Measurements from ENCODE around the gene RCL1.

Gene RCL1

DNA sequence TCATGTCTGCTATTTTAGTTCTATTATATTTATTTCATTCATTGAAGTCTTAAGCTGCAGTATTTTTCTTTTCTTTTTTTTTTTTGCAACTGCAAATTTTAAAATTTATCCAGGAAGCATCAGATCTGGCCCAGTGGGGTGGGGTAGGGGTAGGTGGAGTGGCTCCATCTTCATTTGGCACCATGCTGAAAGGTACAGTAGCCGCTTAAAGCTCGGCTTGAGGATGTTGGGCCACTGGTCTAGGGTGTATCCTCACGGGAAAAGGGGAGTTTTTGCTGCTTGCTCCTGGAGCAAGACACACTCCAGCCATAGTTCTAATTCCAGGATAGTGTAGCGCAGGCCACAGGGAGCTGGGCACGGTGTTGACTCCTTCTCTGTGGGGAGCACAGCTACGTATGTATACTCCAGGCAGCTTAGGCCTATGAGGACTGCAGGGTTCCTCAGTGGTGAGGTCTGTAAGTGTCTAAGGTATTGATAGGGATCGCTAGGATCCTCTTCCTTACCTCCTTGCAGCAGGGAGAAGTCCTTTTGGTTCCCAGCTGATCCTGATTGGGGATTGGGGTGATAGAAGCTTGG, 22.7 kb downstream of the RCL1 start:
- no peak for DNase-seq

DNA sequence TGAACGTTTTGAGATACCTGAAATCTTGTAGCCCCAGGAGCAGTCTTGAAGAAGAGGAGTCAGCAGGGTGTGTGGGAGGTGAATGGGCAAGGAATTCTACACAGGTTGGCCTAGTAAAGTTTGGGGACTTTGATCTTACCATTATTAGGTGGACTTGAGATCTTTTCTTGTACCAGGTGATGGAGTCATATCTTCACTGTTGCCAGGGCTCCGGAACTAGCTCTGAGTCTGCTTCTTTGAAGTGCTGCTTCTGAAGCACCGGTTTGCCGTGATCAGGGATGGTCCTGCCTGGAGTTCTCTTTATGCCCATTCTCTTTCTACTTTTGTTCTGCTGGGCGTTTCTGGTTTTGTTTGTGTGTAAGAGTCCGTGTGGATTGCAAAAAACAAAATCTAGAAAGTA, 27.4 kb downstream of the RCL1 start:
- DNase-seq = no peak

DNA sequence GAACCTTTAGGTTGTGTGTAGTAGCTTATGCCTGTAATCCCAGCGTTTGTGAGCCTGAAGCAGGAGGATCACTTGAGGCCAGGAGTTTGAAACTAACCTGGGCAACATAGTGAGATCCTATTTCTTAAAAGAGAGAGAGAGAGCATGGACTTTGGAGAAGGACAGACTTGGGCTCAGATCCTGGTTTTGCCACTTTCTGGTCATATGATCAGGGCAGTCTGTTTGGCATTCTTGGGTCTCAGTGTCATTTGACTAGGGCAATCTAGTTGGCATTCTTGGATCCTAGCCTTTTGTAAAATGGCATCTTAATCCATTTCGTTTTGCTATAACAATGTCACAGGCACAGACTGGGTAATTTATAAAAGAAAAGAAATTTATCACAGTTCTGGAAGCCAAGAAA, 28.4 kb downstream of the RCL1 start:
- DNase-seq = no peak

DNA sequence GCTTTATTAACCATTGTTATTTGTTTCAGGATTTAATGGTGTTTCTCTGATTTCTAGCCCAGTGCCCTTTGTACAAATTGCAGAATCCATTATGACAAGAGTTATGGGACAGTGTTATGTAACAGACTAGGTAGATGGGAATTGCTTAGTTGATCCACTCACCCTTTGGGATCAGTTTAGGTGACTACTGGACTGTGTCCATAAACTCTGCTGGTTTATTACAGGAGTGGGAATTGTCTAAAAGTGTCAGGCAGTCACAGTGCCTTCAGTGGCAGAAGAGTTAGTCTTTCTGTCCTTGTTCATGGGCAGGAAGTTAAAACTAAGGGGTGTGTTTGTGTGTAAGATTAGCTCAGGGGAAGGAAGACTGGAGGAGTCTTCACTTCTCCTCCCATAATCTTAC, 29.3 kb downstream of the RCL1 start:
- DNase-seq = no peak

DNA sequence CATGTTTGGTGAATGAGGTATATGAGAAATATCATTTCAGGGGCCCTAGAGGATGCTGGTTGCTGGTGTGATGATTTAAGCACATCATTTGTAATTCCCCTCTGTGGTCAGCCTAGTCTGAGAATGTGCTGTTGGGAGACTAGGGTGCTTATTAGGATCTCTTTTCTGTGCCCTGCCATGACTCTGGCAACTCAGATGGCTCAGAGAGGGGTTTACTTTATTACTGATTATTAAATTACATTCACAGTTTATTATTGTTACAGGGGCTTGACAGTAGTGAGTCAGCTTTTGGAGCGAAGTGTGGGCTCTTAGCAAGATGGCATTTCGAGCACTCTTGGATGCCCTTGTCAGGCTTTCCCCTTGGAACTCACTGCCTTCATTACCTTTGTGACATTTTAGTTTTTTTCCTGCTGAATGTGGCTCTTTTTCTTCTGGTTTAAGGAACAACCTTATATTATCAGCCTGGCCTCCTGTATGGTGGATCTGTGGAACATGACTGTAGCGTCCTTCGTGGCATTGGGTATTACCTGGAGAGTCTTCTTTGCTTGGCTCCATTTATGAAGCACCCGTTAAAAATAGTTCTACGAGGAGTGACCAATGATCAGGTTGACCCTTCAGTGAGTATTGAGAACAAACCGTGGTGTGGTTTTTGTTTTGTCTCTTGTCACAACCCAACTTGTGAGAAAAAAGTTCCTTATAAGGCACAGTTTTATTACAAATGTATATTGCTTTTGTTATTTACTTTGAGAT, 33.8 kb downstream of the RCL1 start:
- no peak for DNase-seq

DNA sequence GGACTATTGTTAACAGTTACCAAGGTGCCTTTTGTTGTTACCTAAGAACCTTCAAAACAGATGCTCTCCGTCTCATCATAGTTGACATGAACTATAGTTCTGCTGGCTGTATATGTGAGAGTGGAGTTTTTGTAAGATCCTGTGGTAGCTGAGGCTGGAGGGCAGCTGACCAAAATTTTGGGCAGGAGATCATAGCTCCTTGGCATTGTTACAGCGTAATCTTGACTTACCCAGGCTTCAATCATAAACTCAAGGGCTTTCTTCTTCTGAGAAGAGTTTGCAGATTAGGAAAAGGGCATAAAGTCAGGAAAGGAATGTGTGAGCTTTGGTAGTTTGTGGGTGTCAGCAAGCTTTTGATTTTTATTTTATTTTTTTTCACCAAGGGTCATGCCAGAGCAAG, 34.5 kb downstream of the RCL1 start:
- DNase-seq = no peak

DNA sequence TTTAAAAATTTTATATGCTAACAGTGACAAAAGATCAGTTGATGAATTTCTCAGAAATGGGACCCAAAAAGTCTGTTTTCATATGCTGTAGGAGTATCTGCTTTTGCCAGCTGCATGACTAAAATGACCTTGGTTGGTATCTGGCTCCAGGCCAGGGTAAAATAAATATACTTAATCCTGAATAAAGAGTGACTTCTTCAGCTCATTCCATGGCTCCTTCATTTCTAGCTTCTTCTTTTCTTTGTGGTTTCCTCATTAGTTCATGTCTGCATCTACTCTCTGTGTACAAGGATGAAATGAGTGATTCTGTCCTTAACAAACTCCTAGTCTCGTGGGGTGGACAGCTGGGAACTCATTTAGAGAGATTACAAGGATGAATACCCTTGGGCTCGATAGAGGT, 36.0 kb downstream of the RCL1 start:
- no peak for DNase-seq

DNA sequence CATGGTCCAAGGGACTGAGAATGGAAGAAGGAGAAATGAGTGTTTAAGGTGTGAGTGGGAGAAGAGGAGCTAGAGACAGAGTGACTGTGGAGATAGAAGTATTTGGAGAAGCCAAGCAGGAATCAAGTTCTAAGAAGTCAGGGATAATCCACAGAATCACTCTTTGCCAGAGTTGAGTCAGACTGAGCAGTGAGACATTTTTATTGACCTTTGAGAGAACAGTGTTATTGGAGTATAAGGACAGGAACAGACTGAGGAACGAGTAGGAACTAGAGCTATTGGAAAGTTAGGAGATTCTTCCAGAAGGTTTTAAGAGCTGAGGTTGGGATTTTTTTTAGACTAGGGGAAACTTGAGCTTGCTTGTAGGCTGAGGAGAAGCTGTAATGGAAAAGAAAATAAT, 37.2 kb downstream of the RCL1 start:
- no peak for DNase-seq

DNA sequence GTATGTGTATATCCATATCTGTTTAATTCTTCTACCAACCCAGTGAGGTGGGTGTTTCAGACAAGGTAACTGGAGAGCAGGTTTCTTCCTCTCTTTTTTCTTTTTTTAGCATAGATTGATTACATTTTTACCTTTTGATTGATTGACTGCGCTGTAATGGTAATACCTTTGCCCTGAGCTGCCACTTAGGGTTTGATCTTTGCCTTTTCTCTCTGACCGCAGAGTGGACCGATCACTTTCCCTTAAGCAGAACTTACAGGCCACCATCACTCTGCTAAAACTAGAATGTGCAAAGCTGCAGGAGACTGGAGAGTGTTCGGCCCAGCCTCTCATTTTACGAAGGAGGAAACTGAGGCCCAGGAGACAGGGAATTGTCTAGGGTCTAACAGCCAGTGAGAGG, 38.0 kb downstream of the RCL1 start:
- no peak for DNase-seq

DNA sequence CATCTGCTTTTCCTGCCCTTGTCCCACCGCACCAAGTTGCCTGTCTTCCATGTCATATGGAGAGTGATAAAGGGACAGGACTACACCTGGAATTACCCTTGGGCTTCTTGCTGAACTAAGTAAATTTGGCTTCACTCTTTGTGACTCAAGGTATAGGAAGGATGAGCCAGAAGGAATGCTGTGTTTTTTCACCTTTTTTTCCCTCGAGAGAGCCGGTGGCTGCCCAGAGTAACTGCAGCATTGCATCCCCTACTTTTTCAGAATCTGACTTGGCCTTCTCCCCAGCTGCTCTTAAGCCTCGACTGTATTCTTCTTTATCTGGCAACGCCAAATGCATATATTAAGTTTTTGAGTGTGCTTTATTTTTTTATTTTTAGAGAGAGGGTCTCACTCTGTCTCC, 38.4 kb downstream of the RCL1 start:
- no peak for DNase-seq

DNA sequence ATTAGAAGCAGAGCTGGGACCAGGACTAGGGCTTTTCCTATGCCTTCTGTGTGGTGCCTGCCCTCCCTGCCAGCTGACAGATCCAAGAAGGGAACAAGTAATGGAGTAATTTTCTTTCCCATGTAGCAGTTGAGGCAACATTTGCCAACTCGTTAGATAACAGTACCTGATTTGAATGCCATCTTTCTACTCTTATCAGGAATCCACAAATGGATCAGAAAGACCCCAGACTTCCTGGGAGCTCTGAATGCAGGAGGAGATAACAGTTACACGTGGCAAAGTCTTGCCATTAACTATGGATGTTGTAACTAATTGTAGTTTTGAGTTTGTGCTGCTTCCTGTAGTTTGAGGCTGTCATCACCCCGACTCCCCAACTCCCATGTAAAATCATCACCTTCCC, 39.2 kb downstream of the RCL1 start:
- no peak for DNase-seq

DNA sequence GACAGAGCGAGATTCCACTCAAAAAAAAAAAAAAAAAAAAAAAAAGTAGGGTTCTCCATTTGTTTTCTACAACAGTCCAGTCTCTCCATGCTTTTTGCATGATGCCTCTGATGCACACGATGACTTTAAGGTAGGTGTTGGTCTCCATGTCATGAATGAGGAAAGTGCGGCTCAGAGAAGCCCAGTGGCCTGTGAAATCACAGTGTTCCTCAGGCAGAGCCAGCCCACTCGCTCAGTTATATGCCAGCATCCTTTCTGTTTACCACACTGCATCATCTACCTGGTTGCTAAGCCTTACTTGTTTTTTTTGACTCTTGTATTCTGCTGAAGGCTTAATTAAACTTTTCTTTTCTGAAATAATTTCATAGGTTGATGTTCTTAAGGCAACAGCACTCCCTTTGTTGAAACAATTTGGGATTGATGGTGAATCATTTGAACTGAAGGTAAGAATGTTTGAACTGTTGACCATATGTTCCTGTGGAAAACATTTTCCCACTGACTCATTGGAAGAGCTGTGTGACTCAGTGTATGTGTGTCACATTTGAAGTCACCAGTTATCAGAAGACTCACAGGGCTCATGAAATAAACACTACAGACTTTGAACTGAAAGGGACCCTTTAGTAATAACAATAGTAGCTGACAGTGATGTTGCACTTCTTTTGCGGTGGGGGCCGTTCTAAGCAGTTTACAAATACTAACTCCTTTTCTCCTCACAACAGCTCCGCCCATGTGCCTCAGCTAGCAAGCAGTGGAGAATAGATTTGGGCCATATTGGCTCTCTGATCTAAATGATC, 40.2 kb downstream of the RCL1 start:
- no peak for DNase-seq

DNA sequence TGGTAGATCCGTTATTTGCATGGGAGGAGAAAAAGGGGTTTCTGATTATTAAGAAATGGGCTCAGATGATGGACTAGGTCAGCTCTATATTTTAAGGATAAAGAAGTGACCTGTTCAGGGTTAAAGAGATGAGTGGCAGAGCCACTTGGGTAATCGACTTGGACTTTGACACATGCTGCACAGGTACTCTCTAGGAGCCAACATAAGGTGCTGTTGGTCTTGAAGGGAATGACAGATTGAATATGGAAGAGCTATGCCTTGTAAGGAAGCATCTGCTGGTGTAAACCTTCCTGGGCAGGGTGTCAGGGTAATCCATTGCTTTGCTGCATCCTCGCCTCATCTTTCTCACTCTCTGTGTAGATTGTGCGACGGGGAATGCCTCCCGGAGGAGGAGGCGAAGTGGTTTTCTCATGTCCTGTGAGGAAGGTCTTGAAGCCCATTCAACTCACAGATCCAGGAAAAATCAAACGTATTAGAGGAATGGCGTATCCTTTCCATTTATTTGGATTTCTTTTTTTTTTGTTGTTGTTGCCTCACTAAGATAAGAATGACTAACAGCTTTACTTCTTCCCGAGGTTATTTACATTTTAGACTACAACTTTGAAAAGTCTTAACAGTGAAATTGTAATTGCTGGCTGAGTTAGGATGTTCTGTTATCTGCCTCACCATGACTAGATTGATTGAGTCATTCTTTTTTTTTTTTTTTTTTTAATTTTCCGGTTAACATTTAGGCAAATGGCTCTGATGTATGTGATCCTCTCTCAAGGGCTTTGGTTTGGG, 41.2 kb downstream of the RCL1 start:
- no peak for DNase-seq

DNA sequence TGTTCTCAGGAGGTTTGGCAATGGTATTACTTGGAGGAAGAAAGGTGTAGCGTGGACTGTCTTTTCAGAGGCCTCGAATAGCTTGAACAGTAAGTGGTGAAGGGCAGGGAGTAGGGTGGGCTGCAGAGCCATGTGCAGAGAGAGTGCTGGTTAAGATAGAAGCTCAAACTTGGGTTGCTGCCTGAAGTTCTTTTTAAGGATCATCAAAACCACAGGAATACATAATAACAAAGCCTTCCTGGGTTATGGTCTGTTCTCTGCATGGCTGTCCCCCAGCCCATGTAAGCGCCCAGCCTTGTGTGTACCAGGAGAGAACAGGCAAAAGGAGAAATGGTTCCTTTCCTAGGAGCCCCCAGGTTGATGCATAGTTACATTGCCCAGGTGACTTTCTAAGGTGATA, 43.9 kb downstream of the RCL1 start:
- no peak for DNase-seq

DNA sequence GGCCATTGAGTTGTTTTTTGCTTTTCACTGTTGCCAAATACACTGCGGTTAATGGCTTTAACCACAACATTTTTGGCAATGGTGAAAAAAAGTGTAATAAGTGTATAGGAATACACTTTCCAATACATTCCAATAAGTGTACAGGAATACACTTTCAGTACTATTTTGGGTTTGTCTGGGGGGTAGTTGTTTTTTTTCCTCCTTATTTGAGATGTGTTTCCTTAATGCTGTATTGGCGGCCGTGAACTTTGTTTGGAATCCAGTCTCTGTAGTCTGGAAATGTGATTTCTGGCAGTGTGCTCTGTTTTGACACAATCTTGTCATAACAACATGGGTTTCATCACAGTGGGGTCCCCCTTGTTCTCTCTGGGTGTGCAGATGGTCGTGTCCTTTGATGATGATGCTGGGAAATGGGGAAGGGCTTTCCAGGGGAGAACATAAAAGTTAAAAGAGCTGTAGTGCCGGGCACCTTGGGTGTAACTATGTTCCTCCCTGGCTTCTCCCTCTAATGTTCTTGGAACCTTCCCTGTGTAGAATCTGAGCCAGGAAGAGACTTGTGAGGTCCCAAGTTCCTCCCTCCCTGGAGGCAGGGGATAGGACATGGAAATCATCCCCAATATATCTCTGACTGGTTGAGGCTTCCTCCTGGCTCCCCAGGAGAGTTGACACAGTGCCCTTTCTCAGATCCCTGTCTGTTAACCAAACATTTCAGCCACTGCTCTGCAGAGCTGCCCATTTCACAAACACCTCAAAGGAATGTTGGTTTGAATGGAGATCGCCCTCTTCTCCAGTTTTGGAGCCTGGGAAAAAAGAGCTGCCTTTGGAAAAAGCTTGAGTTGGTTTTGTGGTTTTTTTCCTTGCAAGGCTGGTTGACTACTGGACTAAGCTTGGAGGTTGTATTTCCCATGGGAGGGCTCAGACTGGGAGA, 44.8 kb downstream of the RCL1 start:
- DNase-seq = no peak

DNA sequence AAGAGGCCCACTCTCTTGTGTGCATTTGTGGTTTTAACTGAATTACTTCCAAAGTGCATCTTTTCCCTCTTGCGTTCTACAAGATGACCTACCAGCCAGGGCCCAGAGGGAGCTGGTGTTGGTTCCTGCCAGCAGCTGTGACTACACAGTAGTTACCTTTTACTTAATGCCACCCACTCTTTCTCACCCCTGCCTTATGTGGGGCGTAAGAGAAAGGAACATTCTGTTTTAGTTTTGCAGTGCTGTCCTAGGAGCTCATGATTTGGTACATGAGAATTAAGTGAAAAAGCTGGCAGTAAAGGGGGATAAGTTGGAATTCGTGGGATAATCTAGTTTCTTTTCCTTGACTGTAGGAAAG, 45.4 kb downstream of the RCL1 start:
- DNase-seq = no peak

DNA sequence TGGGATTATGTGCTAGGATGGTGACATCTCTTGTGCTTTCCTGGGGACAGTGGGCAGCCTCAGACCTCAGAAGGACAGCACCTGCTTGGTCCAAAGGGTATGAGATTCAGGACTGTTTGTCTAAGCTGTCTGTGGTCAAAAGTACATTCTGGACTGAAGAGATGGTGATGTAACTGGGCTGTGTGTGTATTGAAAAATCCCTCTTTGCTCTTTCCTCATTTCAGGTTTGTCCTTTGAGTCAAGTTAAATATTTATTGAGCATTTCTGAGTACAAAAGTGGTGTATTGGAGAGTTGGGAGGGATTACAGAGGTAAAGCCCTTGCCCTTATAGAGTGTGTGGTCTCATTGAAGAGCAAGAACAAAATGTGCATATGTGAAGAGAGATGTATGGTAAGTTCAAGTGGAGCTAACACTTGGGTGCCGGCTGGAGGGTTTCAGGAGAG, 46.7 kb downstream of the RCL1 start:
- DNase-seq = no peak

DNA sequence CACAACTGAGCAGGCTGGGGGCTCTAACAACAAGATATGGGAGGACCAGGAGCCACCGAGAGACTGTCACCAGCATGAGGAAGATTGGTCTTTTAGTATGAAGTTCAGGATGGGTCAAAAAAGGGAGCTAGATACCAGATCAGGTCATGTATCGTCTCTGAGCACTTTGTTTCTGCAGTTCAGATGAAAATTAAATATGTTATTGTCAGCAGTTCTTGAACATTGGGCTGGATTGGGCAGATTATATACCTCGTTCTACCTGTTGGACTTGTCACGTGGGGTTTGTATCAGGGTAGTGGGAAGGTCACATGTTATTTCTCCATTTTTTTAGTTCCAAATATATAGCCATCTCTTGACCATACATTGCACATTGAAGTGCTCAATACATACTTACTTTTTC, 47.3 kb downstream of the RCL1 start:
- no peak for DNase-seq

DNA sequence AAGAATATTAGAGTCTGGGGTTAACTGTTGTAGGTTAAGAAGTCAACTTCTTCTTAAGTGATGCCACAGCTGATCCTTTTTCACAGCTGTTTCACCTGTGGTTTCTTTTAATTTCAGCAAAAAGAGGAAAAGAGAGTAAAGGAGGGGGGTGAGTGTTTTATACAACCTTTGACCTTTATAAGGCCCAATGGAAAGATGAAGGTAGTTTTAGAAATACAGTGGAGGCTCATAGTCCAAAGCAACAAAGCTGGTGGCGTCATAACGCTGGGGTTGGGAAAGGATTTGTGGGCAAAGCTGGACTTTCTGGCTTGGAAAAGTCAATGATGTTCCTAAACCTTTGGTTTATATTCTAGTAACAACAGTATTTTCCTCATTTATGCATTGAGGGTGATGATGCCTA, 49.5 kb downstream of the RCL1 start:
- DNase-seq = no peak

DNA sequence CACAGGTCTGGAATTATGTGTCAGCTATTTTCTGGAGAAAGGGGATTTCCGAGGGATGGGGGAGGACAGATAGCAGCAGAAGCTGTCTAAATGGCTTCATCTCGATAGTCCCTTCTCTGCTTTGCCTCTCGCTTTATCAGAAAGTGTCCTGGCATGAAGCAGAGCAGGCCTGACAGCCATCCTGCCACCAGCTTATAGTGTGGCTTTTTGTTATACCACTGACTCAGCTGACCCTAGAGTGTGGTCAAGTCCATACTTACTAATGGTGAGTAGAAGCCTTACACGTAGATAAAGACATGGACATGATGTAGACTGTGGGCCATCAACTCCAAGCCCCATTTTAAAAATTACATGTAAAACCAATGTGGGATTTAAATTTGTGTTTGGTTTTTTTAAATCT, 50.0 kb downstream of the RCL1 start:
- no peak for DNase-seq

DNA sequence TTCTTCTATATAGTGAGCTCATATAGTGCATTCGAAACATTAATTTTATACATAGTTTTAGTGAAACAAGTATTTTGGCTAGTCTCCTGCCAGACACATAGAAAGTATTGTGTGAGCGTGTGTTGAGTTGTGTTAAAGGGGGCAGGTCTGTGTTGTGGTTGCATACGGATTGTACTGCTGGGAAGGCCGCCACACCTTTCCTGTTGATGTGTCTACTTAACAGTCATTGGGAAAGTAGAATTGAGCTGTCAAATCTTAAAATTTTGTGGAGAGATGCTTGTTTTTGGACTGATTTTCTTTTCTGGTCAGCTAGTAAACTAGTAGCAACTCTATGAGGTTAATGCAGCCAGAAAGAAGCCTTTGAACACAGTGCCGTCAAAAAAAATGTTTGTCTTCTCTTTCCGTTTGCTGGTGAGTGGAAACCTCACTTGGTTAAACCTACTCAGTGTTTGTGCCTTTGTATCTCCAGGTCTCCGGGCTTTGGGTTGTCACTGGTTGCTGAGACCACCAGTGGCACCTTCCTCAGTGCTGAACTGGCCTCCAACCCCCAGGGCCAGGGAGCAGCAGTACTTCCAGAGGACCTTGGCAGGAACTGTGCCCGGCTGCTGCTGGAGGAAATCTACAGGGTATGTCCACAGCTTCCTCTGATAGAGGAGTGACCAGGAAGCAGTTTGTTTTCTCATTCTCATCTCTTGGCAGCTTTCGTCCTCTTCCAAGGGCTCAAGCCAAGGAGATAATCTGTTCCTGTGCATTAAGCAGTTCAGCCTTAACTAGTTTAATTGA, 51.5 kb downstream of the RCL1 start:
- no peak for DNase-seq

DNA sequence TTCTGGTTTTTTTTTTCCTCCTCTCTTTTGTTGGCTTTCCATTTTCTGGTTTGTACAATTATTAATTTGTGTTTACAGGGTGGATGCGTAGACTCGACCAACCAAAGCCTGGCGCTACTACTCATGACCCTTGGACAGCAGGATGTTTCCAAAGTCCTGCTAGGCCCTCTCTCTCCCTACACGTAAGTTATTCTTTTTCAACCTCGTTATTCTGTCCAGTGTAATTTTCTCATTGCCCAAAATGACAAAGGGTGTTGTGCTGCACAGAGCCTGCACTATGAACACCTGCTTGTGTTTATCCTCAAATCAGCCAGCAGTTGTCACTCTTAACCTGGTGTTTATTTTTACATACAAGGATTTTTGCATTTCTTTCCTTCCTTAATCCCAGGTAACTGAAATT, 56.6 kb downstream of the RCL1 start:
- DNase-seq = peak; percentile 4

Data from NCI-H1092 treated with DMSO at 0.1 percent for 48 hours (cell line).